GM18868 (cell line): Measurements from ENCODE around the gene CD180.
A peak's percentile ranks its signal among the peaks of the same experiment; 100 is the strongest.

ENCODE experiments used
- ATAC-seq: cut with Tn5 transposase; IDR thresholded peaks from one replicate; pipeline ENCODE4 v1.9.1; 2021; ENCODE audit warnings: mild to moderate bottlenecking, moderate library complexity; ENCODE audit not compliant: unreplicated experiment

The CD180 gene

GRCh38 chr5:67214036-67214435 is 17.4 kb upstream of the CD180 start:
- no peak for ATAC-seq

- ATAC-seq: no peak
Measured at GRCh38 chr5:67211926-67212325, 15.3 kb upstream of the CD180 start.

GRCh38 chr5:67209141-67209771 is 12.7 kb upstream of the CD180 start:
- ATAC-seq: peak; percentile 27

GRCh38 chr5:67208403-67208802 is 11.8 kb upstream of the CD180 start:
- ATAC-seq: no peak

GRCh38 chr5:67206929-67207328 is 10.3 kb upstream of the CD180 start:
- ATAC-seq: peak; percentile 78

- peak; percentile 21 for ATAC-seq
Measured at GRCh38 chr5:67206461-67206860, 9.9 kb upstream of the CD180 start.

- ATAC-seq: no peak
Measured at GRCh38 chr5:67205981-67206380, 9.4 kb upstream of the CD180 start.

GRCh38 chr5:67204821-67205220 is 8.2 kb upstream of the CD180 start:
- no peak for ATAC-seq

- no peak for ATAC-seq
Measured at GRCh38 chr5:67203701-67204074, 7.1 kb upstream of the CD180 start.

GRCh38 chr5:67202828-67203227 is 6.2 kb upstream of the CD180 start:
- ATAC-seq: no peak

GRCh38 chr5:67201897-67202549 is 5.4 kb upstream of the CD180 start:
- ATAC-seq: peak; percentile 21

- ATAC-seq: no peak
Measured at GRCh38 chr5:67200809-67201562, 4.4 kb upstream of the CD180 start.

- ATAC-seq: no peak
Measured at GRCh38 chr5:67199859-67200258, 3.3 kb upstream of the CD180 start.

GRCh38 chr5:67198917-67199316 is 2.3 kb upstream of the CD180 start:
- no peak for ATAC-seq

GRCh38 chr5:67197536-67197935 is 937 bp upstream of the CD180 start:
- ATAC-seq: no peak

GRCh38 chr5:67195406-67196275 is 958 bp downstream of the CD180 start:
- ATAC-seq: no peak

- ATAC-seq: no peak
Measured at GRCh38 chr5:67194166-67194565, 2.4 kb downstream of the CD180 start.

- ATAC-seq: peak; percentile 4
Measured at GRCh38 chr5:67193439-67193807, 3.2 kb downstream of the CD180 start.

GRCh38 chr5:67192719-67193438 is 3.7 kb downstream of the CD180 start:
- ATAC-seq: peak; percentile 50

- ATAC-seq: no peak
Measured at GRCh38 chr5:67190861-67191260, 5.7 kb downstream of the CD180 start.

GRCh38 chr5:67190410-67190809 is 6.2 kb downstream of the CD180 start:
- ATAC-seq: no peak
